ENCODE results near the gene GFAP.

Gene GFAP

GRCh38 chr17:44867841-44868240, 47.5 kb downstream of the GFAP start:
- DNase-seq (ENCODE audit: low read depth in 1 of 2, low spot score in 1 of 2): no peak

DNA sequence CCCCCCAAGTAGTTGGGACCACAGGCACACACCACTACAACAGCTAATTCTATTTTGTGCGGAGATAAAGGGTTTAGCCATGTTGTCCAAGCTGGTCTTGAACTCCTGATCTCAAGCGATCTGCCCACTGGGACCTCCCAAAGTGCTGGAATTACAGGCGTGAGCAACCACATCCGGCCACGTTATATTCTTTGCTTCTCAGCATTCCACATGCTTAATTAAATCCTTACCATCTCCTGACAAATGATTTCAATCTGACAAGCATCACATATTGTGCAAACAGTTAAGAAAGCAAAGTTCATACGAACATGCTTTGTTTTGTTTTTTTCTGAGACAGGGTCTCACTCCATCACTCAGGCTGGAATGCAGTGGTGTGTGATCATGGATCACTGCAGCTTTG, 49.4 kb downstream of the GFAP start:
- no peak for DNase-seq (ENCODE audit: low read depth in 1 of 2, low spot score in 1 of 2)

- peak; percentile 24 to 28 for DNase-seq (ENCODE audit: low read depth in 1 of 2, low spot score in 1 of 2)
Observed at GRCh38 chr17:44865231-44865660, 50.1 kb downstream of the GFAP start.

DNA sequence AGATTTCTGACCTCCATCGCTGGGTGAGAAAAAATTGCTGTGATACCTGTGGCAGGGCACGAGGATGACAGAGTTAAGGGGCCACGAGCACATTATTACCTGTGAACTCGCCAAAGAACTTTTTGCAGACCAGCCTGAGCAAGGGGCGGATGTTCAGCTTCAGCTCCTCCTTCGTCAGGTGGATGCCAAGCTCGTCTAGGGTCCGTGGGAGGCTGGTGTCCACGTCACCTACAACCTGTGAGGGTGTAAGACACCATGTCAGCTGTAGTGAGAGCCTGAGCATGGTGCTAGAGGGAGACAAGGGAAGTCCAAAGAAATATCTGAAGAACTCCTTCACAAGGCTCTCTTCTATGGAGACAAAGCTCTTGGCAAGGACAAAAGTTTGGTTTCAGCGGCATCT, 50.5 kb downstream of the GFAP start:
- DNase-seq (ENCODE audit: low read depth in 1 of 2, low spot score in 1 of 2): no peak

- no peak for DNase-seq (ENCODE audit: low read depth in 1 of 2, low spot score in 1 of 2)
Observed at GRCh38 chr17:44863061-44863918, 52.0 kb downstream of the GFAP start.

- no peak for DNase-seq (ENCODE audit: low read depth in 1 of 2, low spot score in 1 of 2)
Observed at GRCh38 chr17:44862278-44862914, 52.9 kb downstream of the GFAP start.

DNA sequence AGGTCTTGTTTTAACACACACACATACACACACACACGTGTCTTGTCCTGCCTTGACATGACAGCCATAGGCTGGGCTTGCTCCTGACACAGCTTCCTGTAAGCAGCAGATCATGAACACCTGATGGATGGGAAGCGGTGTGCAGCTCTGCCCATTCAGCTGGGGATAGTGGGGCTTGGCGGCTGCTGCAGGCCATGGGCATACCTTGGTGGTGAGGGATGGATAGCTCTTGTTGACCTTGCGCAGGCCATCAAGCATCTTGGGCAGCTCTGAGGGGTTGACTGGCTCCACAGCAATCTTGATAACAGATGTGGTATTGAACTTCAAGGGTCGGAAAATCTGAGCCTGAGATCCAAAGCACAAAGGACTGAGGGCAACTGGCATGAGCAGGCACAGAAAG, 55.6 kb downstream of the GFAP start:
- DNase-seq (ENCODE audit: low read depth in 1 of 2, low spot score in 1 of 2): no peak

DNA sequence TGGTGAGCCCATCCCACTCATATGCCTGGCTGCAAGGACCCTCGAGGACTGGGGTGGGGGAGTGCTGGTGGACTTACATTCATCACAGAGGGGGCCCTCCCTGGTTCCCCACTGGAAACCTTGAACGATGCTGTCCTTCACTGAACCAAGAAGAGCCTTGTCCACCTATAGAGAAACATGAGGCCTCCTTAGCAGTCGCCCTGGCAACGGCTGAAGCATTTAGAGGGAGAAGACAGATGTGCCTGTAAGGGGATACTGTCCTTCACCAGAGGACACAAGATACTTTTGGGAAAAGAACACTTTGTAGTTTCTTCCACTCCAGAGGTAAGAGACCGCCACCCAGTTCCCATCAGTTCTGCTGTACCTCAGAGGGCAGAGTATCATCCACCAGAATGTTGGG, 61.1 kb downstream of the GFAP start:
- no peak for DNase-seq (ENCODE audit: low read depth in 1 of 2, low spot score in 1 of 2)

Data from stimulated activated CD4-positive, alpha-beta T cell treated with anti-CD3 and anti-CD28 coated beads, Interleukin-15, amount 100 ng/mL, for 1 hour (primary cell).